Forelimb muscle (tissue), 1 donor: ENCODE data around the gene MAP7. TPM values are rescaled to one million over a fixed set of nuclear protein-coding genes. Genes with fewer than 3 reads are reported as not detected.

Source experiments
- DNase-seq: peaks from one replicate; pipeline ENCODE4 v3.0.0-alpha.2; 2013; ENCODE audit warnings: low read depth
- polyA plus RNA-seq: library from polyadenylated mRNA; unstranded; fragments of 120-200 nt; gene quantifications from one replicate; pipeline ENCODE4 v1.2.1, GENCODE V29; 2013; ENCODE audit not compliant: insufficient read length

MAP7 gene
- polyA plus RNA-seq, 1 donor: 0.28 TPM

DNA sequence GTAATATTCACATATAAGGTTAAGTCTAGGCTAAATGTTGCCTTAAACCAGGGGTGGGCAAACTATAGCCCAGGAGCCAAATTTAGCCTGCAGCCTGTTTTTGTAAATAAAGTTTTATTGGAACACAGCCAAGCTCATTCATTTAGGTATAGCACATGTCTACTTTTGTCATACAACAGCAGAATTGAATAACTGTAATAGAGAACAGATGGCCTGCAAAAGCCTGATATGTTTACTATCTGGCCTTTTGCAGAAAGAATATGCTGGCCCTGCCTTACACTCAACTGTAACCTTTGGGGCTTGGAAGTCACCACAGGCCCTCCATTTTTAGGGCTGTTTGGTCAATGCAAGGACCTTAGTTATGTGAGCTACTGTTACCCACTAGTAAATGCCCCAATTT is 242.9 kb downstream of the MAP7 start:
- no peak for DNase-seq

GRCh38 chr6:136306466-136306865 is 243.8 kb downstream of the MAP7 start:
- no peak for DNase-seq

DNA sequence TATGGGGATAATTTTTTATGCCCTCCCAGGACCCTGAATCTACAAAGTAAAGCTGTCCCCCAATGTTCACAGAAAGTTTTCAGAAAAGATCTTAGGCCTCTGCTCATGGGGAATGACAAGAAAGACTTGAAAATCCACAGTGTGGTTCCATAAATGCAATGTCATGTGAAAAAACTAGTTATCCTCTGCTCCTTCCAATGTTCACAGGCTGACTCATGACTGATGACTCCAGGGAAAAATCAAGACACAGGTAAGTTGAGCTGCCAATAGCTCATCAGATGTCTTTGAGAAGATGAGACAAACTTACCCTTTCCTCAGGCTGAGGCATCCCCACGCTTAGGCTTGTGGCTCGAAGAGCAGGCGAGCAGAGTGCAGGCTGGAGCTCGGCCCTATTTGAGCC is 245.8 kb downstream of the MAP7 start:
- DNase-seq: no peak

- DNase-seq: no peak
These were observed 246.7 kb downstream of the MAP7 start for GRCh38 chr6:136303516-136303915.

- no peak for DNase-seq
These were observed 255.6 kb downstream of the MAP7 start for GRCh38 chr6:136294621-136295020.

Other genes starting within 250 kb of the MAP7 start
- 3.2 TPM for gene MAP3K5, start 242.1 kb upstream of the MAP7 start, polyA plus RNA-seq